Activated CD8-positive, alpha-beta memory T cell treated with anti-CD3 and anti-CD28 coated beads, Interleukin-2, amount 10 ng/mL, durations not matched to agents 7 days and 5 days (primary cell): ENCODE data around the gene ACOT7. TPM values are rescaled to one million over a fixed set of nuclear protein-coding genes. Genes with fewer than 3 reads are reported as not detected.

Source experiments
- ATAC-seq: fragments of 150-1000 bp; cut with Tn5 transposase; one replicate; pipeline ENCODE4 v1.10.0; 2021; ENCODE audit warnings: moderate library complexity
- CTCF ChIA-PET: fragments of 350-600 bp; sonication (Branson Sonifier 250); formaldehyde crosslinking; loops from one replicate; lab custom pipeline; 2021; ENCODE audit warnings: antibody characterized with exemption; lab: Charles Lee
- DNase-seq: peaks from one replicate; pipeline ENCODE4 v3.0.0-alpha.2; 2020
- H3K27ac Mint-ChIP-seq: one replicate; pipeline ENCODE4 v1.8.0; 2021; ENCODE audit warnings: mild to moderate bottlenecking, mixed read lengths
- H3K27me3 Mint-ChIP-seq: one replicate; pipeline ENCODE4 v1.8.0; 2021; ENCODE audit warnings: mixed read lengths
- H3K36me3 Mint-ChIP-seq: one replicate; pipeline ENCODE4 v1.8.0; 2021; ENCODE audit warnings: mild to moderate bottlenecking, mixed read lengths
- H3K4me1 Mint-ChIP-seq: one replicate; pipeline ENCODE4 v1.8.0; 2021; ENCODE audit warnings: mixed read lengths
- H3K4me3 Mint-ChIP-seq: one replicate; pipeline ENCODE4 v1.8.0; 2021; ENCODE audit warnings: mild to moderate bottlenecking, moderate library complexity, mixed read lengths
- H3K9me3 Mint-ChIP-seq: one replicate; pipeline ENCODE4 v1.8.0; 2022; ENCODE audit warnings: low read depth, mixed read lengths
- total RNA-seq, 2 experiments: library from RNA; stranded (reverse); gene quantifications; one replicate each; pipeline ENCODE4 v1.2.3, GENCODE V29; 2021

Gene ACOT7
- total RNA-seq, 2 experiments from 2014 or later: 81.3 to 87.0 TPM

- CTCF ChIA-PET: interaction anchor here (1.0 to 4.6 kb wide), 22 partner anchors 10 to 144 kb away, joined by 3 to 90 read pairs (median 7); partner anchors contain the start of genes ACOT7 and RNF207
- Mint-ChIP-seq H3K4me1 (peaks cover 22% of the 10 kb centered on the region), H3K27ac (peak overlapping the region; percentile 88), H3K27me3 (no peaks in the 10 kb centered on the region), H3K36me3 (peaks cover 1% of the 10 kb centered on the region), H3K4me3 (no peak overlapping the region), H3K9me3 (no peaks in the 10 kb centered on the region)
- ATAC-seq (no peak), DNase-seq (peak; percentile 50)
These were observed 44.2 kb downstream of the ACOT7 start for GRCh38 chr1:6349254-6349943.

GRCh38 chr1:6348511-6349191 lies 44.9 kb downstream of the ACOT7 start:
- peak overlapping the region; percentile 60 for H3K4me3 Mint-ChIP-seq
- H3K36me3 Mint-ChIP-seq: peaks cover 1% of the 10 kb centered on the region
- peaks cover 22% of the 10 kb centered on the region for H3K4me1 Mint-ChIP-seq

DNA sequence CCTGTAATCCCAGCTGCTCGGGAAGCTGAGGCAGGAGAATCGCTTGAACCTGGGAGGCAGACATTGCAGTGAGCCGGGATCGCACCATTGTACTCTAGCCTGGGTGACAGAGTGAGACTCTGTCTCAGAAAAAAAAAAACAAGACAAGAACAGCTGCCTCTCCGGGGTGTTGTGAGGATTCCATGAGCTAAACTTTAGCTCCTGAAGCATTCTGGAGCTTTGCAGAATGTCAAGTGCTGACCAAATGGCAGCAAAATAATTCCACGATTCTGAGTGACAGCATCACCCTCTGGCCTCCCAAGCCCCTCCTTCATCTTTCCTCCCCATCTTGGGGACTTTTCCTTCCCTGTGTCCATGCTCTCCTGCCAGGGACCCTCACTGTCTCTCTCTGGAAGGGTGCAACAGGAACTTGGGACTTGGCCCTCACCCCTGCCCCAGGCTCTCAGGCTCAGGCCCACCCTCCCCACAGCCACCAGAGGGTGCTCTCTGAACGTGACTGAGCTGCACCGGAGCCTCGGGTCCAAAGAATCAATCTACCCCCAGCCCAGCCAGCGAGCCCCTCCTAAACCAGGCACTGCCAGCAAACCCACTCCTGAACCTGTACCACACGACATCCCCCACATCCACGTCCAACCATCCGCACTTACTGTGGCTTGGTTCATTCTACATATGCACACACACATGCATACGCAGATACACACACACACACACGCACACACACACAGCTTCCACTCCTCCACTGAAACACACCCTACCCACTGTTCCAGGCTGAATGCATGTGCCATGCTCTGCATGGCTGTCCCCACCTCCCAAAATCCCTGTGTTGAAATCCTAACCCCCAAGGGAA lies 45.7 kb downstream of the ACOT7 start:
- Mint-ChIP-seq H3K36me3 (peaks cover 1% of the 10 kb centered on the region), H3K9me3 (no peaks in the 10 kb centered on the region), H3K4me3 (peak overlapping the region; percentile 60), H3K4me1 (peaks cover 22% of the 10 kb centered on the region), H3K27me3 (no peaks in the 10 kb centered on the region), H3K27ac (peak overlapping the region; percentile 88)
- DNase-seq: peak; percentile 77
- ATAC-seq: peak; percentile 71
- CTCF ChIA-PET: interaction anchor here (0.6 to 4.6 kb wide), 29 partner anchors 12 to 208 kb away, joined by 3 to 90 read pairs (median 5); partner anchors contain the start of genes ACOT7, HES2 and RNF207

More at GRCh38 chr1:6348511-6349191, 44.9 kb downstream of the ACOT7 start:
- no peaks in the 10 kb centered on the region for H3K27me3 Mint-ChIP-seq
- peak; percentile 88 for ATAC-seq
- H3K9me3 Mint-ChIP-seq: no peaks in the 10 kb centered on the region
- peak; percentile 88 for DNase-seq
- CTCF ChIA-PET: interaction anchor here (0.6 to 4.6 kb wide), 29 partner anchors 9 to 207 kb away, joined by 3 to 90 read pairs (median 5); partner anchors contain the start of genes ACOT7, HES2 and RNF207
- H3K27ac Mint-ChIP-seq: peak overlapping the region; percentile 88

- Mint-ChIP-seq H3K36me3 (peaks cover 1% of the 10 kb centered on the region), H3K9me3 (no peaks in the 10 kb centered on the region), H3K27ac (no peak overlapping the region), H3K4me3 (no peak overlapping the region), H3K27me3 (no peaks in the 10 kb centered on the region), H3K4me1 (peaks cover 22% of the 10 kb centered on the region)
- no peak for ATAC-seq
- CTCF ChIA-PET: interaction anchor here (0.7 to 8.4 kb wide), 5 partner anchors 15 to 97 kb away, joined by 3 to 63 read pairs (median 3); no protein-coding TSS in a partner anchor
- no peak for DNase-seq
These were observed 48.1 kb downstream of the ACOT7 start for GRCh38 chr1:6345460-6345859.

GRCh38 chr1:6345009-6345408 lies 48.6 kb downstream of the ACOT7 start:
- H3K27ac Mint-ChIP-seq: no peak overlapping the region
- H3K27me3 Mint-ChIP-seq: no peaks in the 10 kb centered on the region

DNA sequence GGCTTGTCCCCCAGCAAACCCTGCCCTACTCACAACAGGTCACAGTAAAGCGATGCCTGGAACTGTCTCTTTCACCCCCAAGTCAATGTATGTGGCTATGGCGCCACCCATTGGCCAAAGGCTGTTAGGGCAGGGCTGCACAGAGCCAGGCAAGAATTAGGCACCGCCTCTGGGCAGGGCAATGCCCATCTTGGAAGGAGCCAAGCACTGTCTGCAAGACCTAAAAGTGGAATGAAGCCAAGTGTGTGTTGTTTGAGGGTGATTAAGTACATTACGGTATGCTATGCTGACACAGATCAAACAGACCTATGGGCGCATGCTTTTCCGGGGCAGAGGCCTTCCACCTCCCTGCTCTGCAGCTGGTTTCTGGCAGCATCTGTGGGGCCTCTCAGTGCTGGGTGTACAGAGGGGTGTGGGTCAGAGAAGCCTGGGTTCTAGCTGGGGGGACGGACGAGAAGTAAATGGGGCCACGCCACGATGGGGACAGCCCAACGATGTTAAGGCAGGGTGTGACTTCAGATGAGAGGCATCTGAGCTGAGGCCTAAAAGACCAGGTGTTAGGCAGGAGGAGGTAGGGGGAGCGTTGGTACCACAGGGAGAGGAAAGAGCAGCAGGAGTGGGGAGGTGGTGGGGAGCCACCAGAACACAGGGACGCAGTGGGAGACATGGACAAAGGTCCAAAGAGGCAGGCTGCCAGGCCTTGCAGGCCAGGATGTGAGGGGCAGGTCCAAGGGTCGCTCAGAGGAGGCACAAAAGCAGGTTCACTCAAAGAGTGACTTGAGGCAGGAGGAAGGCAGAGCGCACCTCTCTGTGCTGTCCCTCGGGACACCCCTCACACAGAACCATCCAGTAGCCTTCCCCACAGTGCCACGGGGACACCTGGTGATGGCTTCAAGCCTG lies 49.8 kb downstream of the ACOT7 start:
- Mint-ChIP-seq H3K27me3 (no peaks in the 10 kb centered on the region), H3K9me3 (no peaks in the 10 kb centered on the region), H3K36me3 (peaks cover 1% of the 10 kb centered on the region), H3K4me3 (no peak overlapping the region), H3K27ac (no peak overlapping the region), H3K4me1 (peaks cover 10% of the 10 kb centered on the region)
- ATAC-seq: peak; percentile 60
- DNase-seq: peak; percentile 78
- CTCF ChIA-PET: interaction anchor here (0.9 to 8.4 kb wide), 5 partner anchors 16 to 97 kb away, joined by 3 to 63 read pairs (median 4); no protein-coding TSS in a partner anchor

More at GRCh38 chr1:6345009-6345408, 48.6 kb downstream of the ACOT7 start:
- no peak for DNase-seq
- no peak for ATAC-seq
- peaks cover 1% of the 10 kb centered on the region for H3K36me3 Mint-ChIP-seq
- H3K9me3 Mint-ChIP-seq: no peaks in the 10 kb centered on the region
- CTCF ChIA-PET: interaction anchor here (1.1 to 8.4 kb wide), 5 partner anchors 16 to 96 kb away, joined by 3 to 63 read pairs (median 4); no protein-coding TSS in a partner anchor
- H3K4me3 Mint-ChIP-seq: no peak overlapping the region
- H3K4me1 Mint-ChIP-seq: peaks cover 22% of the 10 kb centered on the region

DNA sequence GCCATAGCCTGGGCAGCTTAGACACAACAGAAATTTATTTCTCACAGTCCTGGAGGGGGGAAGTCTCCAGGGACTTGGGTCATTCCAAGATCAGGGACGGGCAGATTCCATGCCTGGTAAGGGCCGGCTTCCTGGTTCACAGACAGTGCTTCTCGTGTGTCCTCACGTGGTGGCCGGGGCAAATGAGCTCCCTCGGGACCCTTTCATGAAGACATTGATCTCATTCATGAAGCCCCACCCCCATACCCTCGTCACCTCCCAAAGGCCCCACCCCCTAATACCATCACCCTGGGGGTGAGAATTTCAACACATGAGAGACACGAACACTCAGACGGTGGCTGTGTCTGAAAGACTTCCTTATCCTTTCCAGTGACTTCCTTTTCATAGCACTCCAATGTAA lies 51.5 kb downstream of the ACOT7 start:
- Mint-ChIP-seq H3K27me3 (no peaks in the 10 kb centered on the region), H3K4me3 (no peak overlapping the region), H3K9me3 (no peaks in the 10 kb centered on the region), H3K27ac (no peak overlapping the region), H3K36me3 (no peaks in the 10 kb centered on the region), H3K4me1 (no peaks in the 10 kb centered on the region)
- CTCF ChIA-PET: interaction anchor here (0.8 to 8.4 kb wide), 3 partner anchors 8 to 93 kb away, joined by 3 to 63 read pairs (median 3); no protein-coding TSS in a partner anchor
- ATAC-seq (no peak), DNase-seq (no peak)

GRCh38 chr1:6338695-6339094 lies 54.9 kb downstream of the ACOT7 start:
- CTCF ChIA-PET: interaction anchor here (1.8 to 8.4 kb wide), 2 partner anchors 90 to 99 kb away, joined by 4 to 63 read pairs; no protein-coding TSS in a partner anchor
- H3K36me3 Mint-ChIP-seq: no peaks in the 10 kb centered on the region
- H3K4me1 Mint-ChIP-seq: no peaks in the 10 kb centered on the region
- DNase-seq (no peak), ATAC-seq (no peak)
- H3K27ac Mint-ChIP-seq: no peak overlapping the region
- H3K4me3 Mint-ChIP-seq: no peak overlapping the region
- H3K27me3 Mint-ChIP-seq: no peaks in the 10 kb centered on the region
- no peaks in the 10 kb centered on the region for H3K9me3 Mint-ChIP-seq

- CTCF ChIA-PET: interaction anchor here (1.1 kb wide), 1 partner anchor 67 kb away, joined by 3 read pairs; no protein-coding TSS in a partner anchor
These were observed 56.6 kb downstream of the ACOT7 start for GRCh38 chr1:6336776-6337622.

GRCh38 chr1:6334261-6334993 lies 59.1 kb downstream of the ACOT7 start:
- Mint-ChIP-seq H3K36me3 (no peaks in the 10 kb centered on the region), H3K27me3 (no peaks in the 10 kb centered on the region), H3K27ac (no peak overlapping the region), H3K4me1 (no peaks in the 10 kb centered on the region), H3K9me3 (no peaks in the 10 kb centered on the region), H3K4me3 (no peak overlapping the region)
- no peak for ATAC-seq
- no peak for DNase-seq
- CTCF ChIA-PET: no interaction called here

More at GRCh38 chr1:6336776-6337622, 56.6 kb downstream of the ACOT7 start:
- Mint-ChIP-seq H3K27ac (no peak overlapping the region), H3K4me3 (no peak overlapping the region), H3K27me3 (no peaks in the 10 kb centered on the region), H3K9me3 (no peaks in the 10 kb centered on the region), H3K36me3 (no peaks in the 10 kb centered on the region), H3K4me1 (no peaks in the 10 kb centered on the region)
- DNase-seq: no peak
- no peak for ATAC-seq

DNA sequence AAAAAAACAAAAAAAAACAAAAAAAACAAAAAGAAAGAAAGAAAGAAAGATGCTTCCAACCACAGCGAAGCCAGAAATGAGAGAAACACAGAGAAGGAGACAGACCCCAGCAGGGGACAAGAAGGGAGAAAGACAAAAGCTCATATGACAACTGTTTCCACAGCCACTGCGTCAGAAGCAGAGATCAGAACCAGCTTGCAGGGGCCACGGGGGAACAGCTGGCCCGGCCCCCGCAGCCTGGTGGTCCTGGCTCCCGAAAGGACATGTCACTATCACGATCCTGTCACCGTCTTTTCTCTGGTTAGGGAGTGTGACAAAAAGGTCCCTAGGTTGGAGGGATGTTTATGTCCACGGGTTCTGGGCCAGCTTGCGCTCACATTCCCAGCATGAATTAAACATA lies 60.7 kb downstream of the ACOT7 start:
- no peak overlapping the region for H3K27ac Mint-ChIP-seq
- DNase-seq (no peak), ATAC-seq (no peak)
- no peaks in the 10 kb centered on the region for H3K9me3 Mint-ChIP-seq
- no peaks in the 10 kb centered on the region for H3K27me3 Mint-ChIP-seq
- no peaks in the 10 kb centered on the region for H3K36me3 Mint-ChIP-seq
- H3K4me3 Mint-ChIP-seq: no peak overlapping the region
- CTCF ChIA-PET: interaction anchor here (1.0 kb wide), 1 partner anchor 105 kb away, joined by 3 read pairs; no protein-coding TSS in a partner anchor
- no peaks in the 10 kb centered on the region for H3K4me1 Mint-ChIP-seq
